MM.1S (cell line): ENCODE data around the gene ART1.
"Not testable (repeated sequence)": the region's sequence is repeated elsewhere in the genome, so short reads cannot be mapped to it uniquely, and the experiment has no call there.

Experiments
- EZH2 ChIP-seq: fragments of 300-600 bp; sonication (generic); optimal IDR thresholded peaks from 2 replicates; pipeline ENCODE3; 2017; ENCODE audit warnings: low read depth, mild to moderate bottlenecking, antibody characterized with exemption, low read length, mixed read lengths
- EZH2phosphoT487 ChIP-seq: fragments of 300-600 bp; sonication (generic); IDR thresholded peaks from 2 replicates; pipeline ENCODE4 v1.6.1; 2018; ENCODE audit warnings: antibody characterized with exemption, low read length
- TF ChIP-seq, protein P1 (sequence below): fragments of 300-600 bp; sonication (generic); IDR thresholded peaks from 2 replicates; pipeline ENCODE4 v1.5.1; 2016; ENCODE audit warnings: antibody characterized with exemption, low read length, mixed read lengths

DNA sequence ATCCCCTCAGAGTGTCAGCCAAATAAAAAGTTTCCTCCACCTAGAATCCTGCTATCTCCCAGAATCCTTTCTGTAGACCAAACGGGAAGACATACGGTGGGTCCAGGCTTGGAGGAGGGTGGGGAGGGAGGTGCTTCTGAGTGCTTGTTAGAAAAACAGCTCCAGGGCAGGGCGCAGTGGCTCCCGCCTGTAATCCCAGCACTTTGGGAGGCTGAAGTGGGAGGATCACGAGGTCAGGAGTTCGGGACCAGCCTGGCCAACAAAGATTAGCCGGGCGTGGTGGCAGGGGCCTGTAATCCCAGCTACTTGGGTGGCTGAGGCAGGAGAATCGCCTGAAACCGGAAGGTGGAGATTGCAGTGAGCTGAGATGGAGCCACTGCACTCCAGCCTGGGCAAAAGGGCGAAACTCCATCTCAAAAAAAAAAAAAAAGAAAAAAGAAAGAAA lies 1.8 kb upstream of the ART1 start:
- TF ChIP-seq, protein P1, sequence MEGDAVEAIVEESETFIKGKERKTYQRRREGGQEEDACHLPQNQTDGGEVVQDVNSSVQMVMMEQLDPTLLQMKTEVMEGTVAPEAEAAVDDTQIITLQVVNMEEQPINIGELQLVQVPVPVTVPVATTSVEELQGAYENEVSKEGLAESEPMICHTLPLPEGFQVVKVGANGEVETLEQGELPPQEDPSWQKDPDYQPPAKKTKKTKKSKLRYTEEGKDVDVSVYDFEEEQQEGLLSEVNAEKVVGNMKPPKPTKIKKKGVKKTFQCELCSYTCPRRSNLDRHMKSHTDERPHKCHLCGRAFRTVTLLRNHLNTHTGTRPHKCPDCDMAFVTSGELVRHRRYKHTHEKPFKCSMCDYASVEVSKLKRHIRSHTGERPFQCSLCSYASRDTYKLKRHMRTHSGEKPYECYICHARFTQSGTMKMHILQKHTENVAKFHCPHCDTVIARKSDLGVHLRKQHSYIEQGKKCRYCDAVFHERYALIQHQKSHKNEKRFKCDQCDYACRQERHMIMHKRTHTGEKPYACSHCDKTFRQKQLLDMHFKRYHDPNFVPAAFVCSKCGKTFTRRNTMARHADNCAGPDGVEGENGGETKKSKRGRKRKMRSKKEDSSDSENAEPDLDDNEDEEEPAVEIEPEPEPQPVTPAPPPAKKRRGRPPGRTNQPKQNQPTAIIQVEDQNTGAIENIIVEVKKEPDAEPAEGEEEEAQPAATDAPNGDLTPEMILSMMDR, result not testable (repeated sequence)
- TF ChIP-seq EZH2phosphoT487, EZH2: not testable (repeated sequence)
